Activated naive CD8-positive, alpha-beta T cell treated with anti-CD3 and anti-CD28 coated beads, Interleukin-2, amount 10 ng/mL, durations not matched to agents 7 days and 5 days (primary cell): ENCODE results near the gene LITAFD. TPM values are rescaled to one million over a fixed set of nuclear protein-coding genes. Genes with fewer than 3 reads are reported as not detected.

ENCODE experiments used
- ATAC-seq: fragments of 150-1000 bp; cut with Tn5 transposase; one replicate; pipeline ENCODE4 v1.10.0; 2021; ENCODE audit warnings: low read depth, moderate library complexity
- POLR2A ChIA-PET: fragments of 350-600 bp; sonication (Branson Sonifier 250); formaldehyde crosslinking; loops from one replicate; lab custom pipeline; 2021; ENCODE audit warnings: antibody characterized with exemption; lab: Charles Lee
- DNase-seq: peaks from one replicate; pipeline ENCODE4 v3.0.0; 2021
- H3K27ac Mint-ChIP-seq: one replicate; pipeline ENCODE4 v1.8.0; 2022; ENCODE audit warnings: mild to moderate bottlenecking, mixed read lengths
- H3K27me3 Mint-ChIP-seq: one replicate; pipeline ENCODE4 v1.8.0; 2022; ENCODE audit warnings: mild to moderate bottlenecking, moderate library complexity, mixed read lengths
- H3K36me3 Mint-ChIP-seq: one replicate; pipeline ENCODE4 v1.8.0; 2021; ENCODE audit warnings: mild to moderate bottlenecking, mixed read lengths
- H3K4me1 Mint-ChIP-seq: one replicate; pipeline ENCODE4 v1.8.0; 2021; ENCODE audit warnings: mixed read lengths
- H3K4me3 Mint-ChIP-seq: one replicate; pipeline ENCODE4 v1.8.0; 2022; ENCODE audit warnings: mild to moderate bottlenecking, moderate library complexity, mixed read lengths
- H3K9me3 Mint-ChIP-seq: one replicate; pipeline ENCODE4 v1.8.0; 2021; ENCODE audit warnings: mixed read lengths
- total RNA-seq, 2 experiments: library from RNA; stranded (reverse); gene quantifications; one replicate each; pipeline ENCODE4 v1.2.3, GENCODE V29; 2021

The LITAFD gene
- total RNA-seq, 2 experiments from 2014 or later: not detected

DNA sequence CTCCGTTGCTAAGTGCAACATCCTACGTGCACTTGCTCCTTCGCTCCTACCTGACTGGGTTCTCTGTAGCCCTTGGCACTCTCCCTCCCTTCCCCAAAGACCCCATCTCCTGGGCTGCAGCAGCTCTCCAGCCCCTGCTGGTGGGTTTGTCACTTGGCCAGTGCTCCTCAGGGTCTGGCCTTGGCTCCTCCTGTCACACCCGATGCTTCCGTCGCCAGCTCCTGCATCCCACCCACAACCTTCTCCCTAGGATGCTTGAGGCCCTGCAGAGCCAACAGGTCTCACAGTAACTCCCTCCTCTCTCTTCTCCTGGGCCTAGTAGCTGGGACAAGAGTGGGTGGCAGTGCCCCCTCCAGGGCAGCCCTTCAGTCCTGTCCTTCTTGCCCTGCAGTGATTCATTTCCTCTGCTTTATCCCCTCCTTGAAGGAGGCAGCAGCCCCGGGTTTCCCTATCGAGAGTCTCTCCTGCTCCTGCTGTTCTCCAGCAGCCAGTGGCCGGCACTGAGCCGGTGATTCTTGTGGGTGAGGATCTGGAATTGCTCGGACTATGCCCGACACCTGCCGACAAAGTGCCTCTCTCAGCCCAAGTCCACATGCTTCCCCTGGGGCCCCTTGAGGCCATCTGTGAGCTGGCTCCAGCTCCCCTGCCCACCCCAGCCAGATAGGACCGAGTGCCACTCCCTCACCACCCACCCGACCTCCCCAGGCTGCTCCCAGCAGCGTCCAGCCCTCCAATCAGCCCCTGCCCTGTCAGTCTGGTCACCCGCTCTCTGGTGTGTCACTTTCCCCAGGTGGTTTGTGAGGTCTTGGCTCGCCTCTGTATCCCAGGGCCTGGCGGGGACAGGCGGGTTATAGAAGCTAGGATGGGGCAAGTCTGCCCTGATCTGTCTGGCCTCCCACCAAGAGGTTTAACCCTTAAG is 3.8 kb downstream of the LITAFD start:
- Mint-ChIP-seq H3K36me3 (peaks cover 4% of the 10 kb centered on the region), H3K27ac (no peak overlapping the region), H3K27me3 (peaks cover 6% of the 10 kb centered on the region), H3K4me3 (no peak overlapping the region), H3K4me1 (no peaks in the 10 kb centered on the region), H3K9me3 (no peaks in the 10 kb centered on the region)
- peak; percentile 12 for ATAC-seq
- POLR2A ChIA-PET: no interaction called here
- no peak for DNase-seq

DNA sequence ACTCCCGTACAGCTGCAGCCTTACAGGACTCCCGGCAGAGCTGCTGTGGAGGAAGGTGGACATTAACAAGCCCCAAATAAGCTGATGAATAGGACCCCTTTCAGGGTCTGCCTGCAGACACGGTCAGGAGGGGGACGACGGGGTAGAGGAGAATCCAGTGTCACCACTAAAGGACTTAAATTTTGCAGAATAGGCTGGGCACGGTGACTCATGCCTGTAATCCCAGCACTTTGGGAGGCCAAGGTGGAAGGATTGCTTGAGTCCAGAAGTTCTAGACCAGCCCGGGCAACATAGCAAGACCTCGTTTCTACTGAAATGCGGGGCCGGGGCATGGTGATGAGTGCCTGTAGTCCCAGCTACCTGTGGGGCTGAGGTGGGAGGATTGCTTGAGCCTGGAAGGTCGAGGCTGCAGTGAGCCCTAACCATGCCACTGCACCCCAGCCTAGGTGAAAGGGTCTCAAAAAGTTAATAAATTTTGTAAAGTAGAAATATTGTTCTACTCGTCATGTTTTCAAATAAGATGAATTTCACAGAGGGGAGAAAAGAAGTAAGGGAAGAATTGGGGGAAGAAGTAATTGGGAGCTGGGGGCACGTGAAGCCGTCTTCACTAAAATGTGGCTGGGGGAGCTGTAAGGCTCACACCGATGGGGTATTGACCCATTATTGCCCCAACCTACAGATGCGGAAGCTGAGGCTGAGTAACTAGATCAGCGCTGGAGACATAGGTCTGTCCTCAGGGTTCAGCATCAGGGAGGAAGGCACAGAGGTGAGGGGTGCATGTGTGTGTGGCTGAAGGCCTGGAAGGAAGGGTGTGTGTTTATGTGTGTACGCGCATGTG is 4.7 kb downstream of the LITAFD start:
- POLR2A ChIA-PET: no interaction called here
- ATAC-seq (no peak), DNase-seq (no peak)
- H3K27ac Mint-ChIP-seq: no peak overlapping the region
- H3K4me1 Mint-ChIP-seq: no peaks in the 10 kb centered on the region
- no peaks in the 10 kb centered on the region for H3K9me3 Mint-ChIP-seq
- no peak overlapping the region for H3K4me3 Mint-ChIP-seq
- peaks cover 12% of the 10 kb centered on the region for H3K36me3 Mint-ChIP-seq
- H3K27me3 Mint-ChIP-seq: peaks cover 6% of the 10 kb centered on the region

DNA sequence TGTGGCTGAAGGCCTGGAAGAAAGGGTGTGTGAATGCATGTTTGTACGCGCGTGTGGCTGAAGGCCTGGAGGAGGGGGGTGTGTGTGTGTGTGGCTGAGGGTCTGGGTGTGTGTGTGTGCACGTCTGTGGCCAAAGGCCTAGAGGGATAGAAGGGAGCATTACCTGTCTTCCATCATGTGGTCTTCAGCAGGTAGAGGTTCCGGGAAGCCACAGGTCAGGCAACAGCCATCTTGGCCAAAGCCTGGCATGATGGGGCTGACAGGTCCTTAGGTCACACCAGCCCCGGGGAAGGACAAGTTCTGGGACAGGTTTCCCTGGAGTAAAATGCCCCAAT is 5.2 kb downstream of the LITAFD start:
- H3K27ac Mint-ChIP-seq: no peak overlapping the region

DNA sequence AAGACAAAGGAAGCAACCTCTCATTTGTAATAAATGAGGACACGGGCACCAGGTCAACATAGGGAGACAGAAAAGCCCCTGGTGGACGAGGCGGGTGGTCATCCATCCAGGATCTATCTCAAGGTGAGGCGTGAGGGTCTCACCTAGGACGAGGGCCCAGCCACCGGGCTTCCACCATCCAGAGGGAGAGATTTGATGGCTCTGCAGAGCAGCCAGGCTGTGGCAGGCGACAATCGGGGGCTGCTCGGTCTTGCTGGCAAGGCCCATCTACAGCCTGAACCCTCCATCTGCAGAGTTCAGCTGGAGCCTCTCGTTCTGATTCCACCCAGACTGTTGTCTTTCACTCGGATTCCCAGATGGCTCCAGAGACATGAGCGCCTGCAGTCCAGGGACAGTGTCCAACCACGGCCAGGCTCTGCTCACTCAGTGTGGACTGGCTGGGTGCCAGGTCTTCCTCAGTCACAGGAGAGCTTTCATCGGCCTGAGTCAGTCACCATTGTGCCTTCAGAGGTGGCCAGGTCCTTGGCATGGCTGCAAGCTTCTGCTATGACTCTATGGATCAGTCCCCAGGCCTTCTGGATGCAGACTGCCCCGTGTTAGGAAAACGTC is 5.9 kb downstream of the LITAFD start:
- Mint-ChIP-seq H3K27me3 (peaks cover 6% of the 10 kb centered on the region), H3K4me3 (no peak overlapping the region), H3K27ac (no peak overlapping the region), H3K9me3 (no peaks in the 10 kb centered on the region), H3K4me1 (no peaks in the 10 kb centered on the region), H3K36me3 (peaks cover 13% of the 10 kb centered on the region)
- ATAC-seq (no peak), DNase-seq (no peak)
- POLR2A ChIA-PET: no interaction called here

More for the DNA sequence above, 5.2 kb downstream of the LITAFD start:
- Mint-ChIP-seq H3K4me3 (no peak overlapping the region), H3K36me3 (peaks cover 13% of the 10 kb centered on the region), H3K9me3 (no peaks in the 10 kb centered on the region), H3K27me3 (peaks cover 6% of the 10 kb centered on the region), H3K4me1 (no peaks in the 10 kb centered on the region)
- POLR2A ChIA-PET: no interaction called here
- ATAC-seq (no peak), DNase-seq (no peak)

DNA sequence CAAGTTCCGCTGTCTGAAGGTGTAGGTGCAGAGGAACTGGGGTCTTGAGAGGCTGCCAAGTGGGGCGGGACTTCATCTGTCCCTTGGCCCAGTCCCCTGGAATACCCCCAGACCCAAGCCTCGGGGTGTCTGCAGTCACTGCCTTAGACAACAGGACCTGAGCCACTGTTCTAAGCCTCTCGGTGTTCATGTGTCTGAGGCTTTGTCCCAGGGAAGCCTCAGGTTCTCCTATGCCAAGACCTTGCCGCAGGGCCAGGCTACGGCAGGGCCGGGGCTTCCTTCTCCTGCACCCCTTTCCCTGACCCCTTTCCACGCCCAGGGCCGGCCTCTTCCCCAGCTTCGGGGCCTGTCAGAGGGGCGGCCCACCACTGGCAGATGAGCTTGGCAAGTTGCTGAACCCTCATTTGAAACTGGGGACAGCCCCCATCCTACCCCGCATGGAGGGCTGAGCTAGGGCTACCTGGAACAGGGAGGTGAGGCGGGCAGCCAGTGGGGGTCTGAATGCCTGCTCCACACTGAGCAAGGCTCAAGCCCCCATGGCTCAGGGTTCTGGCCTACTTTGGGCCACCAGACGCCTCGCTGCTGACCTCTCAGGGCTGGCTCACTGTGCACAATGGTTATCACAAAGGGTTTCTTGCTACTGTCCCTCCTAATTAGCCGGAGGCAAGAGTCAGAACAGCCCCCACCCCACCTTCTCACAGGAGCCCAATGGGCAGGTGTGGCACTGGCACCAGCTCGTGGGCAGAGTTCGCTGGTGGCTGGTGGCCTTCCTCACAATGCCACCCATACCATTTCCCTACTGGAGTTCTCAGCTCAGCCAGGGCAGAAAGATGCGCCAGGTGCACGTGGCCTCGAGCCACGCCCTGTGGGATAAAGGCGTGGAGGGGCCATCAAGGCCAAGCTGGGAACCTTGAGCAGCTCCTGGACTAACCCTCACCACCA is 7.1 kb downstream of the LITAFD start:
- Mint-ChIP-seq H3K4me1 (no peaks in the 10 kb centered on the region), H3K36me3 (peaks cover 17% of the 10 kb centered on the region), H3K27ac (no peak overlapping the region), H3K9me3 (no peaks in the 10 kb centered on the region), H3K27me3 (peaks cover 6% of the 10 kb centered on the region), H3K4me3 (no peak overlapping the region)
- POLR2A ChIA-PET: interaction anchor here (0.5 kb wide), 1 partner anchor 26 kb away, joined by 6 read pairs; no protein-coding TSS in a partner anchor
- DNase-seq (no peak), ATAC-seq (no peak)

DNA sequence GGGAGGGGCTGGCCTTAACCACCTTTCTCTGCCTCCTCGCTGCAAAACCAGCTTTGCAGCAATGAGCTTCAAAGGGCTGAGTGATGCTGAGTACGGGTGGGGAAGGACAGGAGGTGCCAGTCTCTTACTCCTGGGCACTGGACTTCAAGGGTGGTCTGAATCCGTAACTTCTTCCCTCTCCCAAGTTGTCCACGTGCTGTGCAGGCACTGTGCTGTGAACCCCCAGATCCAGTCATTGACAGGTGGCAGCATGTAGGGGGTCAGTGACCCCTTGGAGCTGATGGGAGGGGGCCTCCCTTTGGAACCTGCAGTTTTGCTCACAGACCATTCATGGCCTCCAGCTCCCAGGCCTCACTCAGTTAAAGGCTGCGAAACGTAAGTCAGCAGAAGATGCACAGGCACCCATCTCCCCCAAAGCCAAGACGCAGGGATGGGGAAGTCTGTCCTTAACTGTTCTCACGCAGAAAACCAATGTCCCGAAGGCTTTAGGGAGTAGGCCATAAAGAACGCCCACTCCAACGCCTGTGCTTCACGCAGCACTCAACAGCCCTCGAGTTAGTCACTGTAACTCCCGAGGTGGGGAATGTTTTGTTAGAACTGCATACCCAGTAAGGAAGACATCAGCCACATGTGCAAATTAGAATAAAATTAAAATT is 7.9 kb downstream of the LITAFD start:
- no peaks in the 10 kb centered on the region for H3K4me1 Mint-ChIP-seq
- POLR2A ChIA-PET: interaction anchor here (0.5 to 1.8 kb wide), 2 partner anchors 21 to 27 kb away, joined by 6 read pairs; partner anchors contain the start of gene CARHSP1
- no peak overlapping the region for H3K4me3 Mint-ChIP-seq
- H3K36me3 Mint-ChIP-seq: peaks cover 17% of the 10 kb centered on the region
- no peak overlapping the region for H3K27ac Mint-ChIP-seq
- ATAC-seq (no peak), DNase-seq (no peak)
- H3K9me3 Mint-ChIP-seq: no peaks in the 10 kb centered on the region
- peaks cover 6% of the 10 kb centered on the region for H3K27me3 Mint-ChIP-seq

DNA sequence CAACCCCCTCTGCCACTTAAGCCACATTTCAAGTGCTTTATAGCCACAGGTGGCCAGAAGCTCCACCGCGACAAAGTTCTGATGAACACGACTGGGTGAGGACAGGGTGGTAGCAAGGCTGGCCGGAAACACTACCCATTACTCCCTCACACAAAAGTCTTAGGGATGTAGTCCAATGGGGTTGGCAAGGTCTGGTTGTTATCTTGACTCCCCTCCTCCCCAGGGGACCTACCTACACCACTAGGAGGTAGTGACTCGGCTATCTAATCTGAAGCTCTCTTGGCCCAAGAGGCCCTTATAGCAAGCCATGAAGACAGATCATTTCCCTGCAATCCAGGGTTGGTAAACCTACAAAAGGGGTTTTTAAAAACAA is 8.4 kb downstream of the LITAFD start:
- no peak for ATAC-seq
- DNase-seq: no peak
- no peak overlapping the region for H3K27ac Mint-ChIP-seq
- no peak overlapping the region for H3K4me3 Mint-ChIP-seq
- H3K27me3 Mint-ChIP-seq: peaks cover 5% of the 10 kb centered on the region
- peaks cover 21% of the 10 kb centered on the region for H3K36me3 Mint-ChIP-seq
- H3K9me3 Mint-ChIP-seq: no peaks in the 10 kb centered on the region
- no peaks in the 10 kb centered on the region for H3K4me1 Mint-ChIP-seq
- POLR2A ChIA-PET: interaction anchor here (1.8 kb wide), 1 partner anchor 22 kb away, joined by 6 read pairs; the partner anchor contains the start of gene CARHSP1

DNA sequence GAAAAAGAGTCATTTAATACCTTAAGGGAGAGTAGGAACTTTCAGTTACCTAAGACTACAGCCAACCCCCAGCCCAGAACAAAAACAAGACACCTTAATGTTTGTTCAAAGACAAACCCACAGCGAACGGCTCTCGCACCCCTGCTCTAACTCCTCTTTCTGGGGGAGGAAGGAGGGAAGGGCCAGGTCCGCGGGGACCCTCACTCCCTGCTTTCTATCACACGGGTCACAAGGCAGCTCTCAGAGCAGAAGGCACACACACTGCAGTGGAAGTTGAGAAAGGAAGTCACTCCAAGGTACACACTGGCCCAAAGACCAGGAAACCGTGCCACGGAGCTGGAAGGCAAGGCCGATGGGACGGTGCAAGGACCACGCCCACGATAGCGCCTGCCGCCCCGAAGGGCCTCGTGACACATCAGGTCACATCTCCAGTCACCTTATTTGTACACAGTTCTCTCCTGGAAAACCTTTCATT is 10.0 kb downstream of the LITAFD start:
- H3K9me3 Mint-ChIP-seq: no peaks in the 10 kb centered on the region
- no peak overlapping the region for H3K27ac Mint-ChIP-seq
- no peak overlapping the region for H3K4me3 Mint-ChIP-seq
- no peaks in the 10 kb centered on the region for H3K4me1 Mint-ChIP-seq
- no peak for ATAC-seq
- H3K27me3 Mint-ChIP-seq: no peaks in the 10 kb centered on the region
- peak; percentile 13 for DNase-seq
- POLR2A ChIA-PET: no interaction called here
- peaks cover 25% of the 10 kb centered on the region for H3K36me3 Mint-ChIP-seq

DNA sequence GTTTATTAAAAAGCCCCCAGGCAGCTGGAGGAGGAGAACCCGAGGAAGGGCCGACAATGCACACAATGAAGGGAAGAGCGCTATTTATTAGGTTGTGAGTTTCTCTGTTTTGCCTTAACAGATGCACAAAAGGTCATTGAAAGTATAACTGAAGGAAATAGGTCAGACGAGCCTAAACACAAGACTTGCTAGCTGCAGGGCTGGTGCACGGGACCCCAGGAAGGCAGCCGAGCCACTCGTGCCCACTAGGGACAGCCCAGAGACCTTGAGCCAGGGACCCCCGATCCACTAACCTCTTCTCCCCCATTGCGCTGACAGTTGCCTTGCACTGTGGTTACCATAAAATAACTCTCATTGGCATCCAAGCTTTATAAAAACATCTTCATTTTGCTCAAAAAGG is 11.3 kb downstream of the LITAFD start:
- H3K36me3 Mint-ChIP-seq: peaks cover 24% of the 10 kb centered on the region
- H3K4me3 Mint-ChIP-seq: no peak overlapping the region
- POLR2A ChIA-PET: interaction anchor here (0.6 kb wide), 1 partner anchor 18 kb away, joined by 3 read pairs; no protein-coding TSS in a partner anchor
- no peaks in the 10 kb centered on the region for H3K27me3 Mint-ChIP-seq
- no peaks in the 10 kb centered on the region for H3K4me1 Mint-ChIP-seq
- no peak overlapping the region for H3K27ac Mint-ChIP-seq
- no peaks in the 10 kb centered on the region for H3K9me3 Mint-ChIP-seq
- DNase-seq (peak; percentile 15), ATAC-seq (no peak)

DNA sequence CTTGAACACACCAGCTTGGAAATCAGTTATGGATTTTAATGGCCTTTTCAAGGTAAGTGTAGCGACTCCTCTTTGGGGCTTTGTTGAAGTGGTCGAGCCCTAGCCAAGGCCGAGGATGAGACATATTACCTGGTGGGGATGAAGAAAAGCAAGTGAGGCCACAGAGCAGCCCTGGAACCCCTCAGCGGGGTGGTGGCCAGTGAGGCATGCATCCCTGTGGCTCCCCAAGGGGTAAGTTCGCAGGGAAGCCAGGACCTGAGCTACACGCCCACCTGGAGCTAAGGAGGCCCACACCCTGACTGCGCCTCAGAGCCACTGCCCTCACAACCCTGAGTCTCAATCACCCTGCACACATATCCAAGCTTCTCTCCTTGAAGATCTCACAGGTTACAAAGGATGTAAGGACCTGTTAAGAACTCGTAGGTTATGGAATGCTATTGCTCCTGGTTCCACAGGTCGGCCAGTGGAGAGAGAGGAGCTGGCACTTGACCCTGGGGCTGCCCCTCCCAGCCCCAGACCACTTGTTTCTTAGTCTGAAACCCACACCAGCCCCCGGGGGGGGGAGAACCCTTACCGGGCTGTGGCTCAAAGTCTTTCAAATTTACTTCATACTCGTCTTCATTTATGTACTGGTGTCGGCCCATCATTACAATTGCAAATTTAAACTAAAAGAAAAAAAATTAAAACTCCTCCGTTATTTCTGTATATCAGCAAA is 12.0 kb downstream of the LITAFD start:
- H3K4me1 Mint-ChIP-seq: no peaks in the 10 kb centered on the region
- H3K27ac Mint-ChIP-seq: no peak overlapping the region
- H3K4me3 Mint-ChIP-seq: no peak overlapping the region
- H3K9me3 Mint-ChIP-seq: no peaks in the 10 kb centered on the region
- POLR2A ChIA-PET: no interaction called here
- no peaks in the 10 kb centered on the region for H3K27me3 Mint-ChIP-seq
- DNase-seq (peak; percentile 17), ATAC-seq (no peak)
- H3K36me3 Mint-ChIP-seq: peaks cover 24% of the 10 kb centered on the region

DNA sequence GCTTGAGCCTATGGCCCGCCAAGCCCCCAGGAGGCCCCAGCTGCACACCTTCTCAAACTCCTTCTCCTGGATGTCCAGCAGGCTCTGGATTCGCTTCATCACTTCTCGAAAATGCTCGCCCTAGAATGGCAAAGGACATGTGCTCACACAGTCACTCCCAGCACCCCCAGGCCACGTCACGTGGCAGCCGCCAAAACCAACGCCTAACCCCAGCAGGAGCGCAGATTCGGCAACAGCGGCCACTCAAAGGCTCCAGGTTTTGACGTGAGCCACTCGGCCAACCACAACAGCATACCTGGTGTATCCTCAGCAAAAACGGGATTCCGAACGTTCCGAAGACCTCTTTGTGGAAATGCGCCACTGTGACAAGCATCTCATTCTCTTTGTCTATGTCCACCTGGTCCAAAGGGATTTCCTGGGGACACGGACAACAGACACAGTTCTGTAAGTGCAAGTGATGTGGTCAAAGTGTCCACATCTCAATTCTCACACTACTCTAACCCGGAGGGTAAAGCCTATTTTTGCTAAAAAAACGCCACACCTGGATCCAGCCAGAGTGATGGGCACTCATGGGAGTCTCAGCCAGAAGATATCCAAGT is 12.7 kb downstream of the LITAFD start:
- ATAC-seq: no peak
- H3K4me3 Mint-ChIP-seq: no peak overlapping the region
- POLR2A ChIA-PET: no interaction called here
- no peak overlapping the region for H3K27ac Mint-ChIP-seq
- no peaks in the 10 kb centered on the region for H3K4me1 Mint-ChIP-seq
- DNase-seq: peak; percentile 17
- no peaks in the 10 kb centered on the region for H3K9me3 Mint-ChIP-seq
- no peaks in the 10 kb centered on the region for H3K27me3 Mint-ChIP-seq
- peaks cover 29% of the 10 kb centered on the region for H3K36me3 Mint-ChIP-seq
